C4-2B (cell line): ENCODE measurements around the gene OPRL1.

Experiments used
- CTCF ChIP-seq: fragments of 450-650 bp; conservative IDR thresholded peaks from 2 replicates; pipeline ENCODE4 v1.5.1; 2017; ENCODE audit warnings: mild to moderate bottlenecking
- ZFX ChIP-seq: fragments of 450-650 bp; IDR thresholded peaks from 2 replicates; pipeline ENCODE4 v1.6.1; 2017

- no peak for TF ChIP-seq CTCF
- no peak for TF ChIP-seq ZFX
These were observed 28.0 kb downstream of the OPRL1 start for GRCh38 chr20:64107736-64108457.
